IPS-18c (cell line): Measurements from ENCODE around the gene LMF1.

Source experiments
- H3K4me3 ChIP-seq: 2 replicates; pipeline ENCODE4 v1.7.0; 2013; ENCODE audit warnings: low read depth, mild to moderate bottlenecking, low read length, moderate library complexity; ENCODE audit not compliant: insufficient read depth
- H3K9me3 ChIP-seq: one replicate; pipeline ENCODE4 v1.6.1; 2013; ENCODE audit warnings: mild to moderate bottlenecking, low read length, moderate library complexity; ENCODE audit not compliant: control insufficient read depth, insufficient read depth

LMF1 gene

DNA sequence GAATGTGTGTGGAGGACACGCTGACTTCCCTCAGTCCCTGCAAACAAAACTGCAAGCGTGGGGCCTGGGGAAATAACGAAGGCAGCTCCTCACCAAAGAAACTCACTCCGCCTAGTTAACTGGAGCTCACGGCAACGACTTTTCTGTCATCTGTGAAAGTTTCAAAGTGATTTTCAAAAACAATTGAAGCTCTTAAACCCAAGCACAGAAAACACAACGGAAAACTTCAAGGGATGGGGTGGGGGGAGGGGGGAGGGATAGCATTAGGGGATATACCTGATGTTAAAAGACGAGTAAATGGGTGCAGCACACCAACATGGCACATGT is 167.1 kb downstream of the LMF1 start:
- Histone ChIP-seq H3K9me3 (no peaks in the 10 kb centered on the region), H3K4me3 (no peak overlapping the region)
